ENCODE results near the gene CENPS.
"Not testable (repeated sequence)": the region's sequence is repeated elsewhere in the genome, so short reads cannot be mapped to it uniquely, and the experiment has no call there.

CENPS gene

GRCh38 chr1:10456661-10457060, 26.4 kb downstream of the CENPS start:
- no peak for DNase-seq

DNA sequence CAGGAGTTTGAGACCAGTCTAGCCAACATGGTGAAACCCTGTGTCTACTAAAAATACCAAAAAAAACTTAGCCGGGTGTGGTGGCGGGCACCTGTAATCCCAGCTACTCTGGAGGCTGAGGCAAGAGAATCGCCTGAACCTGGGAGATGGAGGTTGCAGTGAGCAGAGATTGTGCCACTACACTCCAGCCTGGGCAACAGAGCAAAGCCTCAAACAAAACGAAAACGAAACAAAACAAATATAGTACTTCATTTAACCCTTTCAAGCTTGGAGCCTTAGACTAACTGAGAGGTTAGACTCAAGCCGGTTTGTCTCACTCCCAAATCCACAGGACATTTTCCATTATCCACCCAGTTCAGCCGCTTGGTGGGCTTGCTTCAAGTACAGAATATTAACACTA, 27.2 kb downstream of the CENPS start:
- not testable (repeated sequence) for DNase-seq

DNA sequence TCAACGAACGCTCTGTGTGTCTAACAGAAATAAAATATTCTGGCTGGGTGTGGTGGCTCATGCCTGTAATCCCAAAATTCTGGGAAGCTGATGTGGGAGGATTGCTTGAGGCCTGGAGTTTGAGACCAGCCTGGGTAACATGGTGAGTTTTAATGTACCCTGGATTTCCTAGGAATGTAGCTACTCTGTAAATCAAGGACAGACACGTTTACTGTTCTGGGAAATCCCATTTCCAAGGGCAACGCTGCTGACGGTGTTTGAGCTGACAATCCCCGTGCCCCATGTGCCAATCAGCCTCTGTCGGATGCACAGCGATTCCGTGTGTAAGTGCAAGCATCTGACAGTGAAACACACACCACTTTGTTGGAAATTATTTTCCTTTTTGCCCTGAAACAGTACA, 27.6 kb downstream of the CENPS start:
- DNase-seq, result no peak

DNA sequence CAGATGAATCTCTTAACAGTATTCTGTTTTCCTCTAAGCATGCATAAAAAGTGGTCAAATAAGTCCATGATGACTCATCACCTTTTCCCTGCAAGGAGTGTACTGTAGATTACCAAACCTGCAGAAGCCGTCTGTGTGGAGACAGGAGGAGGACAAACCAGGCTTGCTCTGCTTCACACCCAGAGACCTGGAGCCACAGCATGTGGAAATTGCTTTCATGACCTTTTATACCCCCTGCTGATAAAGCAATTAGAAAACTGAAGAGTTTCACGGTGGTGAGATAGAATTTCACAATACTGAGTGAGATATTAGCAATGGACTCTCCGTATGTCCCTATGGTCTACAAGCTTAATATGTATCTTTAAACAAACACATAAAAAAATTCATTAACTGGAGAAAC, 29.0 kb downstream of the CENPS start:
- peak; percentile 36 for DNase-seq

DNA sequence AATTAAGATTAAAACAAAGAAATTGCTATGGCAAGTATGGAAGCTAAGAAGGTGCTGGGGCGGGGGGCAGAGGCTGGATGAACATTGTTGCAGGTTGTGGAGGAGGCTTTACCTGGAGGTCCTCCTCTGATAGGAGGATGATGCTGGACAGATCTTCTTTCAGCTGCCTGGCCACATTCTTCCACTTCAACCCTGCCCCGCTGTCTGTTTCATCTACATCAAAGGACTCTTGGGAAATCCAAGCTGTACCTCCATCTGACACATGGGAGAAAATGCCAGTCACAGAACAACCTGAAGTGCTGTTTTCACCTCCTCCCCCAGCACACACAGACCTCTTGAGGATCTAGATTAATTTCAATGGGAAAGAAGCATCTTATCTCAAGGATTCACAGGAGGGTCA, 36.8 kb downstream of the CENPS start:
- DNase-seq, result no peak

DNA sequence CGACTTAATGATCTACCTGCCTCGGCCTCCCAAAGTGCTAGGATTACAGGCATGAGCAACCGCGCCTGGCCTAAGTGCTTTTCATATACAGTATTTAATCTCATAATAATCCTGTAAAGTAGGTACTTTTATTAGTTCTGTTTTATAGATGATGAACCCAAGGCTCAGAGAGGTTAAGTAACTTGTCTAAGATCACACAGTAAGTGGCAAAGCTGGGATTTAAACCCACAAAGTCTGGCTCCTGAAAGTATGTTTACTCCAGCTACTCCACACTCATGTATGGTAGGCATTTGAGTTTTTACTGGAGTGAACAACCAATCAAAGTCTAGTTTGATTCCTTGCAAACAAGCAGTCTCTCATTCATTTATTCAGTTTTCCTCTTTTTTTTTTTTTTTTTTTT, 39.8 kb downstream of the CENPS start:
- no peak for DNase-seq

DNA sequence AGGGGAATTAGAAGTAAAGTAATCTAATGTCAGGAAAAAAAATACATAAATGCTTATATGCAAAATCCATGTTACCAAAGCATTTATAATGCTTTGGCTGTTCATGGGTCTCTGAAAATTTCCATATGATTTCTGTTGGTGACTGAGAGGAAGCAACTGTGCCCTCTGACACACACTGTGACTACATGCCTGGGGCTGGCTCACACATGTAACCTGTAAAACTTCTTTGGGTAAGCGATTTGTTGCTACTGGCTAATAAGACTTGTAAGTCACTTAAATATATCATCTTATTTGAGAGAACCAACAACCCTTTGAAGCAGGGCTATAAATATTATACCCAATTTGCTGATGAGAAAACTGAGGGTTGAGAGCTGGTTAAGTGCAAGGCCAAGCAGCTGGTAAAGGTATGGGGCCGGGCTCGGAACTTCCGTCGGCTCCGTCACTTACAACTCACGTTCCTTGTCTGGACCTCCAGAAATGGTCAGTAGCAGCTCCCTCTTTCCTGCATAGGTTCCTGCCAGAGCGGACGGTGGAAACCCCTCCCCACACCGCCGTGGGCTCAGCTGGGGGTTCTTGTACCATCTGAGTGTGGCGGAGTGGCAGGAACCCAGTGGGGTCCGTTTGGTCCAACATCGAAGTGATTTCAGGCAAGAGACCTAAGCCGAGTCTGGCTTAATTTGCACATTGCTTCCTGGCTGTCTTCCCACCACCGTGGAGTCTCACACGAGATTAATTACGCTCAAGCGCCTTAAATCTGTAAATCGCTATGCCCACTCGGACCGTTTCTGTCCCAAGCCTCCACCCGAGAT, 41.4 kb downstream of the CENPS start:
- no peak for DNase-seq

- DNase-seq, result peak; percentile 96
Observed at GRCh38 chr1:10472220-10473144, 42.2 kb downstream of the CENPS start, which contains the start of gene DFFA. DFFA (minus strand) TSS chr1:10472529; CDS start chr1:10472458, 71 bp downstream.

- DNase-seq, result no peak
Observed at GRCh38 chr1:10473145-10473765, 43.0 kb downstream of the CENPS start.

DNA sequence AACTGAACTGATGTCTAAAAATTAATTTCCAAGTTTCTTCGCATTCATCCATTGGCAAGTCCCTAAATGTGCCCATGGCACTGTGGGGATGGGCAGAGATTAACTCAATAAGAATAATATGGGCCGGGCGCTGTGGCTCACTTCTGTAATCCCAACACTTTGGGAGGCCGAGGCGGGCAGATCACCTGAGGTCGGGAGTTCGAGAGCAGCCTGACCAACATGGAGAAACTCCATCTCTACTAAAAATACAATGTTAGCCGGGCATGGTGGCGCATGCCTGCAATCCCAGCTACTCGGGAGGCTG, 44.0 kb downstream of the CENPS start:
- DNase-seq, result not testable (repeated sequence)

DNA sequence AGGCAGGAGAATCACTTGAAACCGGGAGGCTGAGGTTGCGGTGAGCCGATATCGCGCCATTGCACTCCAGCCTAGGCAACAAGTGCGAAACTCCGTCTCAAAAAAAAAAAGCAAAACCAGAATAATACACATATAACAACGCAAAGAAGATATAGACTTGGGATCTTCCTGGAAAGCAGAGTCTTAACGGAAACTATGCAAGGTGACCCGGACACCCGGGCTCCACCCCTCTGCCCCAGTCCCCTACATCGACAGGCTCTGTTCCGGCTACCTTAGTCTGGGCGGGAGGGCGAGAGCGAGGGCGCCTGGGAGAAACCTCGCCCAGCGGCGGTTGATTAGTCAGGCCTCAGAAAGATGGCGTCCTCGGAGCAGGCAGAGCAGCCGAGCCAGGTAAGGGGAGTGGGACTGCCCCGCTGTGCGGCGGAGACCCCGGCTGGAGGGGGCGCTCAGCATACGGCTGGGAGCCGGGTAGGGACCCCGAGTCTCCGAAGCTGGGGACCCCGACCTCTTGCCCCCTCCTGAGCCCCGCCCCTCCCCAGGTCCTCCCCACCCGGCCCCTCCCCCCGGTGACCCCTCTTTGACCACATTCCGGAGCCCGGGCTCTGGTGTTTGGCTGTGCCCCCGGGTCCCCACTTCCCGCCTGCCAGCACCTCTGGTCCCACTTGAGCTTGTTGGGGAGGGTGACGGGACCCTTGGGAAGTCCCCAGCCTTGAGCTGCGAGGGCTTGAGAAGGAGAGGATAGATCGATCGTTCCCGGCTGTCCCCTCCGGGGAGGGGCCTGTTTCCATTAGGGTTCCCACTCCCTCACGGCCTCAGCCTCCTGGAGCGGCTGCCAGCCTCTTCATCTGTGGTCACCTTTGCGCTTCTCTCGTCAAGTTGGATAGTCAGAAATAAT, 44.6 kb downstream of the CENPS start, which contains the start of gene PEX14:
Gene PEX14 (plus strand): TSS at position 338 of the 895 bp plus-strand sequence. CDS start 17 bp downstream, at position 355.
- peak; percentile 81 for DNase-seq

DNA sequence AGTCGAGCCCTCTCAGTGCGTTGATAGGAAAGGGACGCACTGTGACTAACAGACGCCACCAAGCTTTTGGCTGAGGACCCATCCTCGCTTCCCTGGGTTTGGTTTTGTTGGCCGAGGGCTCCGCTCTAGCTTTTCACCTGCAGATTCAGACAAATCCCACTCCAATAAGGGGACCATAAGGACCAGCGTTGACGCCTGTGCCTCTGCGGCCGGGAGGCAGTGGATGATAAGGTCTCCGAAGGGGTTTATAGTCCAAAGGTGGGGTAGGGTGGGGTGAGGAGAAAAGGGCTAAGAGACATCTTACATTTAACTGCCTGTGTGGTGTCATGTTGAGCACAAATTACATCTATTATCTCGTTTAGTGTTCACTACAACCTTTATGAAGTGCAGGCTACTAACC, 45.3 kb downstream of the CENPS start:
- DNase-seq, result no peak

- DNase-seq, result no peak
Observed at GRCh38 chr1:10479296-10479695, 49.1 kb downstream of the CENPS start.

DNA sequence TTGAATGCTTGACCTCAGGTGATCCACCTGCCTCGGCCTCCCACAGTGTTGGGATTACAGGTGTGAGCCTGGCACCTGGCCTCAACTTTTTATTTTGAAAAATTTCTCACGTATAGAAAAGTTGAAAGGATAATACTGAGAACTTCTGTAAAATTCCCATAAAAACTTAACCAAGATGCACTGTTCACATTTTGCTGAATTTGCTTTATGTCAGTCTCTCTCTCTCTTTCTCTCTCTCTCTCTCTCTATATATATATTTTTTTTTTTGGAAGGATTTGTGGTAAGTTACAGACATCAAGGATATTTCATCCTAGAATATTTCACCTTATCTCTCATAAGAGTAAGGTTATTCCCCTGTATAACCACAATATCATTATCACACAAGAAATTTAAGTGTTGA, 50.4 kb downstream of the CENPS start:
- no peak for DNase-seq

GRCh38 chr1:10484521-10484920, 54.3 kb downstream of the CENPS start:
- DNase-seq, result peak; percentile 98

- no peak for DNase-seq
Observed at GRCh38 chr1:10489291-10490055, 59.2 kb downstream of the CENPS start.

DNA sequence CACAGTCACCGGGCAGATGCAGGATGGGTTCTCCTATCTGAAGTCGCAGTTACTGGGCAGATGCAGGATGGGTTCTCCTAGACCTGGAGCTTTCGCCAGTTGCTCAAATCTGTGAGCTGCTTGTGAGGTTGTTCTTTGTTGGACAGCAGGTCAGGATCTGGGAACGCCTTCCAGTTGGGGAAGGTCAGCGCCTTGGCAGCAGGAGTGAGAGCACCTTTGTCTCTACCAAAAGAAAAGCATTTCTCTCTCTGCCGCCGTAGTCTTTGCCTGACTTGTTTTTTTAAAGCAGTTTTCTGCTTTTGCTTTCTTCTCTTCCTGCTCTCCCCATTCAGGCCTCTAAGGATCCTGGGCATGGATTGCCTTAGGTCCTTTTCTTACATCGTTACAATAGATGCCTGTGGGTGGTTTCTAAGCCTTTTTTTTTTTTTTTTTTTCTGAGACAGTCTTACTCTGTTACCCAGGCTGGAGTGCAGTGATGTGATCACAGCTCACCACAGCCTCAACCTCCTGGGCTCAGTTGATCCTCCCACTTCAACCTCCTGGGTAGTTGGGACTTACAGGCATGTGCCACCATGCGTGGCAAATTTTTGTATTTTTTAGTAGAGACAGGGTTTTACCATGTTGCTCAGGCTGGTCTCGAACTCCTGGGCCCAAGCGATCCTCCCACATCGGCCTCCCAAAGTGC, 60.2 kb downstream of the CENPS start:
- DNase-seq, result no peak

Measured in MV-4-11 (cell line).